Measurements from ENCODE around the gene COL26A1. TPM values are rescaled to one million over a fixed set of nuclear protein-coding genes. Genes with fewer than 3 reads are reported as not detected.

The COL26A1 gene
- total RNA-seq, 2 donors from 2014 or later, result 0.14 TPM; not detected in 1

DNA sequence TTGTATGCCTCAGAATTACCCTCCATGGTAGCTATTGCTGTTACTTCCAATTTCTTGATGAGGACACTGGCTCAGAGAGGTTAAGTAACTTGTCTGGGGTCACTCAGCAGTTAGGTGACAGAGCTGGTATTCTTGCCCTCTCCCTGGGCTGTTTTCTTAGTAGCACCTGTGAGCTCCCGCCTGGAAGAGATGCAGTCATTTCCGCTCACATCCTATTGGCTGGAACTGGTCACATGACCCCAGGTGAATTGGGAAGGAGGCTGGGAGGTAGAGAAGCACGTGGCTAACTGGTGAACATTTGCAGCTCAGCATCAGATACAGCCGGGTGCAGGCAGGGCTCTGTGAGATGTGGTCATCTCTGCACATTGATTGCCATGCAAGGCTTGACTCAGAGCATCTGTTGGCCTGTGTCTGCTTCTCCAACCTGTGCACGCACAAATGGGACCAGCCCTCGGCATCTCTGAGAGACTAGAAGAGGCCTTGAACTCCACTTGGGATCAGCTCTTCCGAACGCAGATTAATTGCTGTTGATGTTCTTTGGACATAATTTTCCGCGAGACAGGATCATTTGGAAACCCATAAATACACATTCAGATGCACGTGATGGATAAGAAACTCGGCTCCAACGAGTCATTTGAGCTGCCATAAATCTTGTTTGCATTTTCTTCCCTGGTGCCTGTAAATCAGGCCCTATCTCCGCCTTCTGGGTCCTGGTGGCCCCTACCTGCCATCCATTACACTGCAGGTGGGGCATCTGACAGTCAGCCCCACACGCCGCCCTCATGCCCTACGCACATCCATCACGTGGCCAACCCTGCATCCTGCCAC lies 223.6 kb downstream of the COL26A1 start:
- Histone ChIP-seq H3K4me3 (no peak overlapping the region), H3K9me3 (peaks cover 4% of the 10 kb centered on the region), H3K4me1 (ENCODE audit: control insufficient read depth in 1 of 2, low read depth in 2 of 2) (no peaks in the 10 kb centered on the region), H3K27me3 (replicated peaks; ENCODE audit: insufficient read depth) (no peaks in the 10 kb centered on the region), H3K27ac (no peak overlapping the region), H3K36me3 (no peaks in the 10 kb centered on the region)
- TF ChIP-seq, protein P1, sequence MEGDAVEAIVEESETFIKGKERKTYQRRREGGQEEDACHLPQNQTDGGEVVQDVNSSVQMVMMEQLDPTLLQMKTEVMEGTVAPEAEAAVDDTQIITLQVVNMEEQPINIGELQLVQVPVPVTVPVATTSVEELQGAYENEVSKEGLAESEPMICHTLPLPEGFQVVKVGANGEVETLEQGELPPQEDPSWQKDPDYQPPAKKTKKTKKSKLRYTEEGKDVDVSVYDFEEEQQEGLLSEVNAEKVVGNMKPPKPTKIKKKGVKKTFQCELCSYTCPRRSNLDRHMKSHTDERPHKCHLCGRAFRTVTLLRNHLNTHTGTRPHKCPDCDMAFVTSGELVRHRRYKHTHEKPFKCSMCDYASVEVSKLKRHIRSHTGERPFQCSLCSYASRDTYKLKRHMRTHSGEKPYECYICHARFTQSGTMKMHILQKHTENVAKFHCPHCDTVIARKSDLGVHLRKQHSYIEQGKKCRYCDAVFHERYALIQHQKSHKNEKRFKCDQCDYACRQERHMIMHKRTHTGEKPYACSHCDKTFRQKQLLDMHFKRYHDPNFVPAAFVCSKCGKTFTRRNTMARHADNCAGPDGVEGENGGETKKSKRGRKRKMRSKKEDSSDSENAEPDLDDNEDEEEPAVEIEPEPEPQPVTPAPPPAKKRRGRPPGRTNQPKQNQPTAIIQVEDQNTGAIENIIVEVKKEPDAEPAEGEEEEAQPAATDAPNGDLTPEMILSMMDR (IDR thresholded peaks at IDR 0.05), result no peak
- no peak for ATAC-seq (ENCODE audit: insufficient number of reproducible peaks, low FRiP score, low read depth)
- DNase-seq (ENCODE audit: low spot score), result no peak

DNA sequence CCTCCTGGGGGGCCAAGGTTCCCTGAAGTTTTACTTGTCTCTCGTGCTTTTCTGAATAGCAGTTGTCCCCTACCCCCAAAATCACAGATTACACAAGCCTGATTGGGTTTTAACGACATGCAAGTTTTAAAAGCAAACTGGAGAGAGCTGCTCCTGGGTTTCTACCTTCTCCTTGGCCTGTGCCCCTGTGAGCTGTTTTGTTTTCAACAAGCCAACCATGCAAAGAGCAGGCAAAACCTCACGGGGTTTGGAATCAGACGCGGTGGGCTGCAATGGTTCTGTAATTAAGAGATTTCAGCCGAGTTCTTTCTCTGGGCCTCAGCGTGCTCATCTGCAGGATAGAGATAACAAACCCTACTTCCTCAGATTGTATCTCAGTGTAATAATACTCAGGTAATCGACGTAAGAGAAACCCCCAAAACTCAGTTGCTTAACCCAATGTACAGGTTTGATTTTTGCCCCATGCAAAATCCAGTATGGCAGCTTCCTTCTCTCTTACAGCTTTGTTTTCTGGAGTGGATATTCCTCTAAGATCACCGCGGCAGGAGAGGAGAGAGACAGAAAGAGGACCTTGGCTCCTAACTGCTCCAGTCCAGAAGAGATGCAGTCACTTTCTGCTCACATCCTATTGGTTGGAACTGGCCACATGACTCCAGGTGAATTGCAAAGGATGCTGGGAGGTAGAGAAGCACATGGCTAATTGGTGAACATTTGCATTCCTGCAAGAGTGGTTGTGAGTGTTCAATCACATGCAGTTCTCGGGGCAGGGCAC lies 224.4 kb downstream of the COL26A1 start:
- Histone ChIP-seq H3K4me1 (ENCODE audit: control insufficient read depth in 1 of 2, low read depth in 2 of 2) (no peaks in the 10 kb centered on the region), H3K27ac (no peak overlapping the region), H3K9me3 (peaks cover 4% of the 10 kb centered on the region), H3K4me3 (no peak overlapping the region), H3K27me3 (replicated peaks; ENCODE audit: insufficient read depth) (no peaks in the 10 kb centered on the region), H3K36me3 (no peaks in the 10 kb centered on the region)
- ATAC-seq (ENCODE audit: insufficient number of reproducible peaks, low FRiP score, low read depth) (no peak), DNase-seq (ENCODE audit: low spot score) (no peak)
- TF ChIP-seq, protein P1 (IDR thresholded peaks at IDR 0.05), result no peak

DNA sequence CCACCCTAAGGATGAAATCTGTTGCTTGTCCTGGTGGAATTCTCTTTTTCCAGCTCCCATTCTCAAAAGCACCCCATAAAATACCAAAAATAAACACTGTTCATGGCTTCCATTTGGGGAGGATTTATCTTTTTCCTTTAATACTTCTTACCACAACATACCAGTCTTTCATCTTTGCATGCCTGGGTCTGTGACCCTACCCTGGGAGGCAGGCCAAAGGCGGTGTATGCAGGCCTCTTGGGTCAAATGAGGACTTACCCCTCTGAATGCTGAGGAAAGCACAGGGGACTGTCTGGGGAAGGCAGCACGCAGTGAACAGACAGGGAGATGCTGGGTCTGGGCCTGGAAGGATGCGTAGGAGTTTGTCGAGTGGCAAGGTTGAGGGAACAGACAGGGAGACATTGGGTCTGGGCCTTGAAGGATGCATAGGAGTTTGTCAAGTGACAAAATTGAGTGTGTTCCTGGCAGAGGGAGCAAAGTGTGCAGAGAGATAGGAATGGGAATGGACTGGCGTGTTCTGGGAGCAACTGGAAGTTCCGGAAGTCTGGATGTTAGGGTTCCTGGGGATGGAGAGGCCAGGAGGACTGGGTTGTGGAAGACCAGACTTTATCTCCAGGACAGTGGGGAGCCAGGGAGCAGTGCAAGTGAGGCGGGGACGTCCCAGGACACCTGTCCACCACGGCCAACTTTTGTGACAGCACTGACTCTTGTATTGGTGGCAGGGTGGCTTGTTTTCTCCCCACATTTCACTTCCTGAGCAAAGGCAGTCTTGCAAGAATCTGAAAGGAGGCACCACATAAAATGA lies 225.7 kb downstream of the COL26A1 start:
- Histone ChIP-seq H3K36me3 (no peaks in the 10 kb centered on the region), H3K4me1 (ENCODE audit: control insufficient read depth in 1 of 2, low read depth in 2 of 2) (no peaks in the 10 kb centered on the region), H3K9me3 (peaks cover under 1% of the 10 kb centered on the region), H3K27me3 (replicated peaks; ENCODE audit: insufficient read depth) (no peaks in the 10 kb centered on the region), H3K4me3 (no peak overlapping the region), H3K27ac (no peak overlapping the region)
- TF ChIP-seq, protein P1 (IDR thresholded peaks at IDR 0.05), result no peak
- ATAC-seq (ENCODE audit: insufficient number of reproducible peaks, low FRiP score, low read depth) (no peak), DNase-seq (ENCODE audit: low spot score) (no peak)

DNA sequence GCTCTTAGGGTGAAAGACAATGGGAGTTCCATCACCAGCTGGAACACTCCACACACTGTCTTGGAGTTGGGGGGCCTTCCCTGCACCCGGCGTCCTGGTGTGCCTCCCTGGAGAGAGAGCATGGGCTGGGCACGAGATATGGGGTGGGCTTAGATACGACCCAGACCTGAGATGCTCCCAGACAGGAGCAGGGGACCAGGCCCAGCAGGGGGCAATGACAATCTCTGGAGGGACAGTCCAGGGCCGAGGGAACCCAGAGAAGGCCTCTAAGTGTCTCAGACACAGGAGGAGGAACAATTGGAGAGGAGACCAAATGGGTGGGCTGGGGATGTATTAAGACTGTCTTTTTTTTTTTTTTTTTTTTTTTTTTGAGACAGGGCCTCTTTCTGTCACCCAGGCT lies 226.4 kb downstream of the COL26A1 start:
- Histone ChIP-seq H3K9me3 (no peaks in the 10 kb centered on the region), H3K36me3 (no peaks in the 10 kb centered on the region), H3K27ac (no peak overlapping the region), H3K27me3 (replicated peaks; ENCODE audit: insufficient read depth) (no peaks in the 10 kb centered on the region), H3K4me1 (ENCODE audit: control insufficient read depth in 1 of 2, low read depth in 2 of 2) (no peaks in the 10 kb centered on the region), H3K4me3 (no peak overlapping the region)
- no peak for DNase-seq (ENCODE audit: low spot score)
- ATAC-seq (ENCODE audit: insufficient number of reproducible peaks, low FRiP score, low read depth), result no peak
- TF ChIP-seq, protein P1 (IDR thresholded peaks at IDR 0.05), result no peak
